Activated T-cell treated with anti-CD3 and anti-CD28 coated beads, Interleukin-2, amount 50 U/mL, for 4 hours (primary cell): ENCODE results near the gene PRKCA. TPM values are rescaled to one million over a fixed set of nuclear protein-coding genes. Genes with fewer than 3 reads are reported as not detected.

Source experiments
- ATAC-seq, 2 donors: fragments of 200-7000 bp; cut with Tn5 transposase; one replicate each; pipeline ENCODE4 v1.10.0; 2021
- DNase-seq: peaks from one replicate; pipeline ENCODE4 v3.0.0-alpha.2; 2020
- H3K27me3 Mint-ChIP-seq: one replicate; pipeline ENCODE4 v1.8.0; 2021; ENCODE audit warnings: low read depth, mixed read lengths
- H3K36me3 Mint-ChIP-seq: one replicate; pipeline ENCODE4 v1.8.0; 2022; ENCODE audit warnings: mixed read lengths; ENCODE audit not compliant: insufficient read depth
- H3K4me1 Mint-ChIP-seq: one replicate; pipeline ENCODE4 v1.8.0; 2021; ENCODE audit warnings: low read depth, mixed read lengths
- H3K4me3 Mint-ChIP-seq: one replicate; pipeline ENCODE4 v1.8.0; 2021; ENCODE audit warnings: mild to moderate bottlenecking, moderate library complexity, mixed read lengths
- H3K9me3 Mint-ChIP-seq: one replicate; pipeline ENCODE4 v1.8.0; 2021; ENCODE audit warnings: mixed read lengths
- total RNA-seq, 3 donors: library from RNA; stranded (reverse); gene quantifications; one replicate each; pipeline ENCODE4 v1.2.1, GENCODE V29; 2021

Gene PRKCA
- total RNA-seq, 3 donors from 2014 or later, result 79.4 to 114 (median 95.3) TPM

- Mint-ChIP-seq H3K9me3 (no peaks in the 10 kb centered on the region), H3K36me3 (peaks cover 38% of the 10 kb centered on the region), H3K4me1 (peaks cover 24% of the 10 kb centered on the region), H3K4me3 (no peak overlapping the region), H3K27me3 (no peaks in the 10 kb centered on the region)
- DNase-seq (no peak), ATAC-seq (no peak)
Measured at GRCh38 chr17:66580184-66580955, 278.0 kb downstream of the PRKCA start.

- Mint-ChIP-seq H3K36me3 (peaks cover 38% of the 10 kb centered on the region), H3K27me3 (no peaks in the 10 kb centered on the region)
Measured at GRCh38 chr17:66580956-66581391, 278.6 kb downstream of the PRKCA start.

GRCh38 chr17:66582373-66583111, 280.1 kb downstream of the PRKCA start:
- Mint-ChIP-seq H3K36me3 (peaks cover 35% of the 10 kb centered on the region), H3K9me3 (no peaks in the 10 kb centered on the region), H3K4me1 (peaks cover 38% of the 10 kb centered on the region), H3K4me3 (no peak overlapping the region), H3K27me3 (no peaks in the 10 kb centered on the region)
- DNase-seq (no peak), ATAC-seq (no peak)

More at GRCh38 chr17:66580956-66581391, 278.6 kb downstream of the PRKCA start:
- ATAC-seq (no peak), DNase-seq (no peak)
- Mint-ChIP-seq H3K4me3 (no peak overlapping the region), H3K4me1 (peaks cover 29% of the 10 kb centered on the region), H3K9me3 (no peaks in the 10 kb centered on the region)

GRCh38 chr17:66583112-66583748, 280.8 kb downstream of the PRKCA start:
- H3K9me3 Mint-ChIP-seq, result no peaks in the 10 kb centered on the region
- H3K27me3 Mint-ChIP-seq, result no peaks in the 10 kb centered on the region
- ATAC-seq (no peak), DNase-seq (no peak)
- H3K36me3 Mint-ChIP-seq, result peaks cover 30% of the 10 kb centered on the region
- peaks cover 41% of the 10 kb centered on the region for H3K4me1 Mint-ChIP-seq
- no peak overlapping the region for H3K4me3 Mint-ChIP-seq

- no peak for DNase-seq
- H3K36me3 Mint-ChIP-seq, result peaks cover 24% of the 10 kb centered on the region
- no peaks in the 10 kb centered on the region for H3K27me3 Mint-ChIP-seq
- no peak overlapping the region for H3K4me3 Mint-ChIP-seq
- no peaks in the 10 kb centered on the region for H3K9me3 Mint-ChIP-seq
- H3K4me1 Mint-ChIP-seq, result peaks cover 33% of the 10 kb centered on the region
- no peak for ATAC-seq
Measured at GRCh38 chr17:66584927-66585326, 282.5 kb downstream of the PRKCA start.

- Mint-ChIP-seq H3K4me3 (no peak overlapping the region), H3K9me3 (no peaks in the 10 kb centered on the region), H3K36me3 (peaks cover 24% of the 10 kb centered on the region), H3K4me1 (peaks cover 33% of the 10 kb centered on the region), H3K27me3 (no peaks in the 10 kb centered on the region)
- DNase-seq, result no peak
- no peak for ATAC-seq
Measured at GRCh38 chr17:66585472-66585871, 283.1 kb downstream of the PRKCA start.

GRCh38 chr17:66589892-66590291, 287.5 kb downstream of the PRKCA start:
- no peak for ATAC-seq
- H3K27me3 Mint-ChIP-seq, result no peaks in the 10 kb centered on the region
- H3K4me1 Mint-ChIP-seq, result peaks cover 28% of the 10 kb centered on the region
- H3K36me3 Mint-ChIP-seq, result peaks cover 12% of the 10 kb centered on the region
- H3K9me3 Mint-ChIP-seq, result no peaks in the 10 kb centered on the region
- no peak overlapping the region for H3K4me3 Mint-ChIP-seq
- DNase-seq, result no peak

- Mint-ChIP-seq H3K36me3 (peaks cover 16% of the 10 kb centered on the region), H3K4me3 (no peak overlapping the region), H3K27me3 (no peaks in the 10 kb centered on the region), H3K4me1 (peaks cover 9% of the 10 kb centered on the region), H3K9me3 (no peaks in the 10 kb centered on the region)
- DNase-seq (no peak), ATAC-seq (no peak)
Measured at GRCh38 chr17:66593116-66593515, 290.7 kb downstream of the PRKCA start.

GRCh38 chr17:66595893-66596292, 293.5 kb downstream of the PRKCA start:
- H3K27me3 Mint-ChIP-seq, result no peaks in the 10 kb centered on the region

GRCh38 chr17:66602659-66603384, 300.4 kb downstream of the PRKCA start:
- Mint-ChIP-seq H3K27me3 (no peaks in the 10 kb centered on the region), H3K36me3 (no peaks in the 10 kb centered on the region), H3K4me1 (peaks cover 2% of the 10 kb centered on the region), H3K9me3 (no peaks in the 10 kb centered on the region), H3K4me3 (no peak overlapping the region)
- ATAC-seq (no peak), DNase-seq (no peak)

More at GRCh38 chr17:66595893-66596292, 293.5 kb downstream of the PRKCA start:
- no peak overlapping the region for H3K4me3 Mint-ChIP-seq
- DNase-seq (no peak), ATAC-seq (no peak)
- peaks cover 4% of the 10 kb centered on the region for H3K4me1 Mint-ChIP-seq
- peaks cover 12% of the 10 kb centered on the region for H3K36me3 Mint-ChIP-seq
- H3K9me3 Mint-ChIP-seq, result no peaks in the 10 kb centered on the region

GRCh38 chr17:66604376-66604775, 302.0 kb downstream of the PRKCA start:
- ATAC-seq (no peak), DNase-seq (no peak)
- Mint-ChIP-seq H3K4me3 (no peak overlapping the region), H3K27me3 (no peaks in the 10 kb centered on the region), H3K36me3 (peaks cover 13% of the 10 kb centered on the region), H3K9me3 (peaks cover 7% of the 10 kb centered on the region), H3K4me1 (peaks cover 2% of the 10 kb centered on the region)

- Mint-ChIP-seq H3K4me1 (peaks cover 2% of the 10 kb centered on the region), H3K36me3 (peaks cover 18% of the 10 kb centered on the region), H3K9me3 (peaks cover 18% of the 10 kb centered on the region), H3K4me3 (no peak overlapping the region), H3K27me3 (no peaks in the 10 kb centered on the region)
- ATAC-seq (no peak), DNase-seq (no peak)
Measured at GRCh38 chr17:66605541-66605940, 303.1 kb downstream of the PRKCA start.

- H3K27me3 Mint-ChIP-seq, result no peaks in the 10 kb centered on the region
- H3K4me1 Mint-ChIP-seq, result peaks cover 16% of the 10 kb centered on the region
- DNase-seq (no peak), ATAC-seq (no peak)
- H3K9me3 Mint-ChIP-seq, result peaks cover 29% of the 10 kb centered on the region
- H3K36me3 Mint-ChIP-seq, result peaks cover 32% of the 10 kb centered on the region
- no peak overlapping the region for H3K4me3 Mint-ChIP-seq
Measured at GRCh38 chr17:66610361-66611133, 308.1 kb downstream of the PRKCA start.
